ENCODE data around the gene MYOG. TPM values are rescaled to one million over a fixed set of nuclear protein-coding genes. Genes with fewer than 3 reads are reported as not detected.

Gene MYOG
- total and polyA plus RNA-seq, 10 of the 15 experiments (the other 5 are each of a cell fraction or from before 2014, with no cell fraction given) = not detected

DNA sequence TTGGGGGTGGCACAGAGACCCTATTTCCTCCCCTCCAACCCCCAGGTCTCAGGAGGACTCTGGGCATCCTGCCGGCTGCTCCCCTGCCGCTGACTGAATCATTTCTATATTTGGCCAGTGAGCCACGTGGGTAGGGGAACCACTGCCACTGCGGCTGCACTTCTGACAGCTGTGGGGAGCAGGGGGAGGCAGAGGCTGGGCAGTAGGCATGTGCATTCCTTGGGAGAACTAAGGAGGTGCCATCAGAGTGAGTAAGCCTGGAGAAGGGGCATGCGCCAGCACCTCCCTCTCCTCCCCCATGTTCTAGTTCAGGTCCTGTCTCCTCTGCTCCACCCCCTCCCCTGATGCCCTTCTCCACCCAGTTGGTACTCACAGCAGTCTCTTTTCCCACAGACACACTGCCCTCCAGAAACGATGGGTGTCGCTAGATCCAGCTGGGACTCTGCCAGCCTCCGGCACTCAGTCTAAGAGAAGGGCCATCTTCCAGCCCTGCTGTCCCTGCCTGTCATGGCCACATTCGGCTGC, 47.5 kb downstream of the MYOG start (continued):
- TF ChIP-seq NBN (IDR thresholded peaks at IDR 0.05) (no peak), CEBPB (IDR thresholded peaks at IDR 0.05; ENCODE audit: borderline replicate concordance in 1 of 2, low read depth in 2 of 2, low read length in 2 of 2) (no peak), FOXK2 (IDR thresholded peaks at IDR 0.05) (no peak), RUNX3 (IDR thresholded peaks at IDR 0.05; ENCODE audit: low read length) (peak; percentile 34; the same call in 1 of the 2 replicates), MXI1 (IDR thresholded peaks at IDR 0.05; ENCODE audit: low read depth, low read length) (peak; percentile 91), MEF2B (IDR thresholded peaks at IDR 0.05; ENCODE audit: partially characterized antibody, poor library complexity, severe bottlenecking) (peak; percentile 64), BHLHE40 (IDR thresholded peaks at IDR 0.05; ENCODE audit: borderline replicate concordance in 1 of 2, low read depth in 2 of 2, low read length in 1 of 2) (peak in 1 of 2 experiments; percentile 44; a peak in 1 of 4 replicates)
- TF ChIP-seq, protein P1, sequence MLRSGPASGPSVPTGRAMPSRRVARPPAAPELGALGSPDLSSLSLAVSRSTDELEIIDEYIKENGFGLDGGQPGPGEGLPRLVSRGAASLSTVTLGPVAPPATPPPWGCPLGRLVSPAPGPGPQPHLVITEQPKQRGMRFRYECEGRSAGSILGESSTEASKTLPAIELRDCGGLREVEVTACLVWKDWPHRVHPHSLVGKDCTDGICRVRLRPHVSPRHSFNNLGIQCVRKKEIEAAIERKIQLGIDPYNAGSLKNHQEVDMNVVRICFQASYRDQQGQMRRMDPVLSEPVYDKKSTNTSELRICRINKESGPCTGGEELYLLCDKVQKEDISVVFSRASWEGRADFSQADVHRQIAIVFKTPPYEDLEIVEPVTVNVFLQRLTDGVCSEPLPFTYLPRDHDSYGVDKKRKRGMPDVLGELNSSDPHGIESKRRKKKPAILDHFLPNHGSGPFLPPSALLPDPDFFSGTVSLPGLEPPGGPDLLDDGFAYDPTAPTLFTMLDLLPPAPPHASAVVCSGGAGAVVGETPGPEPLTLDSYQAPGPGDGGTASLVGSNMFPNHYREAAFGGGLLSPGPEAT (IDR thresholded peaks at IDR 0.05; ENCODE audit: low read depth) = no peak
- TF ChIP-seq, protein P2, sequence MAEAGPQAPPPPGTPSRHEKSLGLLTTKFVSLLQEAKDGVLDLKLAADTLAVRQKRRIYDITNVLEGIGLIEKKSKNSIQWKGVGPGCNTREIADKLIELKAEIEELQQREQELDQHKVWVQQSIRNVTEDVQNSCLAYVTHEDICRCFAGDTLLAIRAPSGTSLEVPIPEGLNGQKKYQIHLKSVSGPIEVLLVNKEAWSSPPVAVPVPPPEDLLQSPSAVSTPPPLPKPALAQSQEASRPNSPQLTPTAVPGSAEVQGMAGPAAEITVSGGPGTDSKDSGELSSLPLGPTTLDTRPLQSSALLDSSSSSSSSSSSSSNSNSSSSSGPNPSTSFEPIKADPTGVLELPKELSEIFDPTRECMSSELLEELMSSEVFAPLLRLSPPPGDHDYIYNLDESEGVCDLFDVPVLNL (IDR thresholded peaks at IDR 0.05; ENCODE audit: low read depth, low read length) = no peak
